Left ventricle myocardium inferior (tissue), 1 donor: Measurements from ENCODE around the gene TAL1. TPM values are rescaled to one million over a fixed set of nuclear protein-coding genes. Genes with fewer than 3 reads are reported as not detected.

Experiments used
- DNase-seq: peaks from one replicate; pipeline ENCODE4 v3.0.0-alpha.2; 2020
- H3K27ac ChIP-seq: fragments of 200-600 bp; replicated peaks from 2 replicates; pipeline ENCODE4 v1.8.0; 2021
- H3K27me3 ChIP-seq: fragments of 200-600 bp; 2 replicates; pipeline ENCODE4 v1.8.0; 2021; ENCODE audit warnings: low read depth
- H3K36me3 ChIP-seq: fragments of 200-600 bp; 2 replicates; pipeline ENCODE4 v1.8.0; 2021
- H3K4me1 ChIP-seq: fragments of 200-600 bp; 2 replicates; pipeline ENCODE4 v1.8.0; 2021
- H3K4me3 ChIP-seq: fragments of 200-600 bp; 2 replicates; pipeline ENCODE4 v1.8.0; 2021; ENCODE audit warnings: mild to moderate bottlenecking, moderate library complexity
- H3K9me3 ChIP-seq: fragments of 200-600 bp; replicated peaks from 2 replicates; pipeline ENCODE4 v1.8.0; 2021
- CTCF ChIP-seq: fragments of 200-600 bp; IDR thresholded peaks from 2 replicates; pipeline ENCODE4 v1.8.0; 2021; ENCODE audit warnings: antibody characterized with exemption, mild to moderate bottlenecking, borderline replicate concordance
- intact Hi-C: fragments of 100-400 bp; cut with micrococcal nuclease; formaldehyde crosslinking; loops from one replicate; pipeline ENCODE4 v1.11.0; 2022
- total RNA-seq: library from RNA; stranded (reverse); fragmentation: NEBNext Ultra II Directional; extraction: Animal tissue kit (Norgen Biotek cat#: 25700); gene quantifications from one replicate; pipeline ENCODE4 v1.2.1, GENCODE V29; 2021
- donor health status: DM: no; HTN: yes; CAD: no; lungs with severe emphysema.

Gene TAL1
- total RNA-seq, 1 donor from 2014 or later = 4.3 TPM

DNA sequence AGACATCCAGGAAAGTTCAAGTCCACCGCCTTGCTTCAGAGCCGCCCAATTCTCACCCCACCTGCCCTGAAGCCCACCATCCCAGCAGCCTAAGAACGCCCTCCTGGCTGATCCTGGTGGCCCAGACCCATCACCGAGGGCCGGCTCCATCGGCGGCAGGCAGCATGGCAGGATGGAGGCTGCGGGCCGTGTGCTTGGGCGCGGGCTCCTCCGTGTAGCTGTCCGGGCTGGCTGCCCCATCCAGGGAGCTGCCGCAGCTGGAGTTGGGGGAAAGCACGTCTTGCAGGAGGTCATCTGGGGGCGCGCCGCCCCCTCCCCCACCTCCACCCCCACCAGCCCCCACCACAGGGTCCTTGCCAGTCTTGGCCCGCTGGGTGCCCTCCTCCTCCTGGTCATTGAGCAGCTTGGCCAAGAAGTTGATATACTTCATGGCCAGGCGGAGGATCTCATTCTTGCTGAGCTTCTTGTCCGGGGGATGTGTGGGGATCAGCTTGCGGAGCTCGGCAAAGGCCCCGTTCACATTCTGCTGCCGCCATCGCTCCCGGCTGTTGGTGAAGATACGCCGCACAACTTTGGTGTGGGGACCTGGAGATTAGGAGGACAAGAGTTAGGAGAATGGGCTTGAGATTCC lies 12.3 kb downstream of the TAL1 start:
- no peak for TF ChIP-seq CTCF
- intact Hi-C loops = no loop called here
- no peaks in the 10 kb centered on the region for H3K36me3 ChIP-seq

DNA sequence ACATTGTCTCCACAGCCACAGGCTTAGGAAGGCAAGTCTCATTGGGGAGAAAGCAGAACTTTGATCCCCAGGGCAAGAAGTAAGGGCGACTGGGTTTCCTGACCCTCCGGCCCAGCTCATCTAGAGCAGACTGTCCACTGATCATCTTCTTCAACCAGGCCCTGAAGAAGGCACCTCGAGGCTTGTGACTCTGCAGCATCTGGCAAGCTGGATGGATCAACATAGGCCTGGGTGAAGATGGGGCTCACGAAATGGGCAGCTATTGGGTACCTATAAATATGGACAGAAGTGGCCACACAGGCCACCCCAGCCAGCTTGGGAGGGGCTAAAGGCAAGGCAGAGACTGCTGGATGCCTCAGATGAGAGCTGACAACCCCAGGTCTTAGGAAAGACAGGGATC lies 13.0 kb downstream of the TAL1 start:
- intact Hi-C loops = no loop called here
- DNase-seq = no peak
- H3K4me1 ChIP-seq = no peaks in the 10 kb centered on the region
- H3K27ac ChIP-seq = no peak overlapping the region
- TF ChIP-seq CTCF = no peak
- peaks cover 44% of the 10 kb centered on the region for H3K27me3 ChIP-seq
- no peaks in the 10 kb centered on the region for H3K36me3 ChIP-seq
- no peak overlapping the region for H3K4me3 ChIP-seq
- H3K9me3 ChIP-seq = no peaks in the 10 kb centered on the region

More for the DNA sequence above, 12.3 kb downstream of the TAL1 start:
- H3K27me3 ChIP-seq = peaks cover 49% of the 10 kb centered on the region
- H3K4me3 ChIP-seq = no peak overlapping the region
- peaks cover 3% of the 10 kb centered on the region for H3K4me1 ChIP-seq
- no peak overlapping the region for H3K27ac ChIP-seq
- no peak for DNase-seq
- no peaks in the 10 kb centered on the region for H3K9me3 ChIP-seq

- intact Hi-C loops = no loop called here
- no peak overlapping the region for H3K27ac ChIP-seq
- no peak overlapping the region for H3K4me3 ChIP-seq
- no peaks in the 10 kb centered on the region for H3K9me3 ChIP-seq
- peaks cover 28% of the 10 kb centered on the region for H3K27me3 ChIP-seq
- no peak for DNase-seq
- no peaks in the 10 kb centered on the region for H3K36me3 ChIP-seq
- TF ChIP-seq CTCF = no peak
- H3K4me1 ChIP-seq = peaks cover 17% of the 10 kb centered on the region
Observed at GRCh38 chr1:47216278-47217059, 15.6 kb downstream of the TAL1 start.

DNA sequence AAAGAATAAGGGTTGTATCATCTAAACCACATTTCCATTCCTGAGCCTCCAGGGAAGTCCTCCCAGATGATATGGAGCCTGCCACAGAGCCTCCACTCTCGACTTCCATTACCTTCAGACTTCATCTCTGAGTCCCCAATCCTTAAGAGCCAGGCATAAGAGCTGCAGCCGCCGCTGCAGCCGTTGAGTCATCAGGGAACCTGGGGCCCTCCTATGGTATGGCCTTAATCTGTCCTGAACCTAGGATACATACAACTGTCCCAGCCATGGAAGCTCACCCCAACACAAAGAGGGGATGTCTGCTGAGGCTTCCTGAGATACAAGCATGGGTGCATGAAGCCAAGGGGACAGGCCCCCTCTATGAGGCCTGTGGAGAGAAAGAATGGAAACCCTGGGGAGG lies 16.3 kb downstream of the TAL1 start:
- H3K9me3 ChIP-seq = no peaks in the 10 kb centered on the region
- no peak for DNase-seq
- TF ChIP-seq CTCF = no peak
- H3K4me1 ChIP-seq = peaks cover 22% of the 10 kb centered on the region
- H3K27ac ChIP-seq = no peak overlapping the region
- intact Hi-C loops = no loop called here
- peaks cover 25% of the 10 kb centered on the region for H3K27me3 ChIP-seq
- H3K36me3 ChIP-seq = no peaks in the 10 kb centered on the region
- no peak overlapping the region for H3K4me3 ChIP-seq

DNA sequence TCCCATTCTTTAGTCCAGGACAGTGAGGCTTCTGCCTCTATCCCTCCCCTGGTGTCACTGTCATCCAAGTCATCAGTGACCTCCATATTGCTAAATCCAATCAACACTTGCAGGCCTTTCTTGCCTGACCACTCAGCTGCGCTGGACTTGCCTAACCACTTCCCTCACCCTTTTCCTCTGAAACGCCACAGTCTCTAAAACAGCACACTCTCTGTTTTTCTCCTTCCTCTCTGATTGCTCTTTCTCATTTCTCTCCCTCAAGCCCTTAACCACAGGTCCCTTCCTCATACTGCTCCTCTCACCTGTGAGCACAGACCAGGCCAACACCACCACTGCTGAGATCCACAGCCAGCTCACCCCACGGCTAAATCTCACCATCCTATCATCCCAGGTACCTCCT lies 17.5 kb downstream of the TAL1 start:
- intact Hi-C loops = no loop called here
- Histone ChIP-seq H3K27ac (no peak overlapping the region), H3K4me1 (peaks cover 22% of the 10 kb centered on the region), H3K4me3 (no peak overlapping the region), H3K27me3 (peaks cover 33% of the 10 kb centered on the region), H3K36me3 (no peaks in the 10 kb centered on the region), H3K9me3 (no peaks in the 10 kb centered on the region)
- DNase-seq = no peak
- TF ChIP-seq CTCF = no peak
